ENCODE measurements around the gene CBFA2T3. TPM values are rescaled to one million over a fixed set of nuclear protein-coding genes. Genes with fewer than 3 reads are reported as not detected.

Gene CBFA2T3
- total RNA-seq, 1 experiment from 2014 or later: 2.9 TPM

DNA sequence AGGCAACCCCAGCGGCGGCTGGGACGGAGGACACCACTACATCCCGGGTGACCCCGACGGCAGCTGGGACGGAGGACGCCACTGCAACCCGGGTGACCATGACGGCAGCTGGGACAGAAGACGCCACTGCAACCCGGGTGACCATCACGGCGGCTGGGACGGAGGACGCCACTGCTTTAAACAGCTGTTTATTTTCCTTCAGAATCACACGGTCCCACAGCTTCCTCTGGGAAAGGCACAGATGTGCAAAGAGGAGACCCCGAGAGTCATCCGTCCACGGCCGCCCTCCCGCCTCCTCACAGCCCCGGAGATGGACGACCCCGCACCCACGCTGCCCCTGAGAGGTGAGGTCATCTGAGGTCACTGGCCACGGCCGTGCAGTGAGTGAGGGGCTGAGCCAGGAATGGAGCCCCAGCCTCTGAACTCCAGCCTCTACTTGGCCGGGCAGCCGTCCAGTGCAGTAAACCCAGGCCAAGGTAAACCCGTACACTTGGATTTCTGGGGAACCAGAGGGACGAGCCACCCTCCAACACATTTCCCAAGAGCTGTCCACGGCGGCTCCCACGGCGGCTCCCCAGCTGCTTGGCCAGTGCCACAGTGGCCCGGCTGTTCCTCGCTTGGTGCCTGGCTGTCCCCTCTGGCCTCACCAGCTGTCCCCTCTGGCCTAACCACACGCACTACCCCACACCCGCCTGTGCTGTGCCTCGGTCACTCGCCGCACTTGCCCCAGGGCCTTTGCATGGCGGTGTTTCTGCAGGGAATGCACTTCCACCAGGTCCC, 67.4 kb downstream of the CBFA2T3 start:
- H3K14ac ChIP-seq (ENCODE audit: insufficient read depth, low read length): no peak overlapping the region; the same call in 1 of the 2 replicates
- H3K23me2 ChIP-seq (ENCODE audit: insufficient read length, low read depth, low read length, poor library complexity, severe bottlenecking): no peaks in the 10 kb centered on the region
- no CpG with 5 or more reads among the region's 44 CpGs for WGBS (ENCODE audit: extremely low coverage, insufficient read length, low lambda C conversion rate)
- H2BK5ac ChIP-seq (ENCODE audit: insufficient read length, low read length): no peak overlapping the region
- DNase-seq: no peak
- no peaks in the 10 kb centered on the region for H3K79me2 ChIP-seq (ENCODE audit: insufficient read depth, low read length)
- H2BK20ac ChIP-seq (ENCODE audit: low read depth, low read length, poor library complexity, severe bottlenecking): no peak overlapping the region
- no peak overlapping the region for H2BK120ac ChIP-seq (ENCODE audit: low read depth, low read length, poor library complexity, severe bottlenecking)
- H2AFZ ChIP-seq (ENCODE audit: low read length): no peak overlapping the region
- Mint-ChIP-seq H3K36me3 (ENCODE audit: insufficient read depth in 1 of 3, low read depth in 3 of 3) (no peaks in the 10 kb centered on the region), H3K27me3 (ENCODE audit: low read depth) (no peaks in the 10 kb centered on the region; the same call in none of the 2 replicates), H3K27ac (0 out of 7 replicates have a peak overlapping the region, but pooled peaks of 1 of the 3 experiments have one; percentile 61), H3K9me3 (peaks cover 0 to 4% of the 10 kb centered on the region in 2 experiments; a peak in 2 of 5 replicates), H3K4me3 (no peak overlapping the region), H3K4me1 (peaks cover 6 to 19% of the 10 kb centered on the region in 2 experiments; a peak in 3 of 4 replicates)
- H3K9me3 ChIP-seq (ENCODE audit: control insufficient read depth, low read depth, low read length): no peaks in the 10 kb centered on the region
- H3K4me1 ChIP-seq (ENCODE audit: insufficient read depth, low read length): no peaks in the 10 kb centered on the region
- no peaks in the 10 kb centered on the region for H3K27me3 ChIP-seq (ENCODE audit: insufficient read depth, low read length)
- H3K79me1 ChIP-seq (ENCODE audit: insufficient read depth, low read depth, low read length, poor library complexity, severe bottlenecking): no peaks in the 10 kb centered on the region
- TF ChIP-seq, protein P1, sequence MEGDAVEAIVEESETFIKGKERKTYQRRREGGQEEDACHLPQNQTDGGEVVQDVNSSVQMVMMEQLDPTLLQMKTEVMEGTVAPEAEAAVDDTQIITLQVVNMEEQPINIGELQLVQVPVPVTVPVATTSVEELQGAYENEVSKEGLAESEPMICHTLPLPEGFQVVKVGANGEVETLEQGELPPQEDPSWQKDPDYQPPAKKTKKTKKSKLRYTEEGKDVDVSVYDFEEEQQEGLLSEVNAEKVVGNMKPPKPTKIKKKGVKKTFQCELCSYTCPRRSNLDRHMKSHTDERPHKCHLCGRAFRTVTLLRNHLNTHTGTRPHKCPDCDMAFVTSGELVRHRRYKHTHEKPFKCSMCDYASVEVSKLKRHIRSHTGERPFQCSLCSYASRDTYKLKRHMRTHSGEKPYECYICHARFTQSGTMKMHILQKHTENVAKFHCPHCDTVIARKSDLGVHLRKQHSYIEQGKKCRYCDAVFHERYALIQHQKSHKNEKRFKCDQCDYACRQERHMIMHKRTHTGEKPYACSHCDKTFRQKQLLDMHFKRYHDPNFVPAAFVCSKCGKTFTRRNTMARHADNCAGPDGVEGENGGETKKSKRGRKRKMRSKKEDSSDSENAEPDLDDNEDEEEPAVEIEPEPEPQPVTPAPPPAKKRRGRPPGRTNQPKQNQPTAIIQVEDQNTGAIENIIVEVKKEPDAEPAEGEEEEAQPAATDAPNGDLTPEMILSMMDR (conservative IDR thresholded peaks at IDR 0.05): no peak
- no peak overlapping the region for H4K8ac ChIP-seq (replicated peaks; ENCODE audit: insufficient read length, low read depth, low read length)
- H3K18ac ChIP-seq (ENCODE audit: insufficient read length, low read depth, low read length): no peak overlapping the region
- H3T11ph ChIP-seq (ENCODE audit: low read length): no peak overlapping the region
- H3K4me2 ChIP-seq (ENCODE audit: insufficient read depth, insufficient read length, low read length): no peak overlapping the region
- no peak overlapping the region for H2BK15ac ChIP-seq (ENCODE audit: low read depth, low read length)
- H3K23ac ChIP-seq (ENCODE audit: insufficient read length, low read depth, low read length): no peak overlapping the region
- H3K4ac ChIP-seq (ENCODE audit: low read depth, low read length): no peak overlapping the region
- H2BK12ac ChIP-seq (ENCODE audit: insufficient read length, low read depth, low read length): no peak overlapping the region
- no peak overlapping the region for H3K27ac ChIP-seq (ENCODE audit: insufficient read length, low read depth, low read length)
- H4K5ac ChIP-seq (ENCODE audit: insufficient read length, low read depth, low read length): no peak overlapping the region
- no peak overlapping the region for H4K91ac ChIP-seq (ENCODE audit: insufficient read length, low read depth, low read length)
- no peaks in the 10 kb centered on the region for H4K20me1 ChIP-seq (ENCODE audit: control insufficient read depth, insufficient read depth, insufficient read length)
- H3K56ac ChIP-seq (ENCODE audit: insufficient read length, low read depth, low read length): no peak overlapping the region
- no peak overlapping the region for H3K9ac ChIP-seq (ENCODE audit: extremely low read depth, insufficient read length, low read length)
- H2AK5ac ChIP-seq (ENCODE audit: insufficient read length, low read length): no peak overlapping the region

All from H9 (cell line).